Psoas muscle (tissue), 8 donors: ENCODE data around the gene TOPBP1. TPM values are rescaled to one million over a fixed set of nuclear protein-coding genes. Genes with fewer than 3 reads are reported as not detected.

Source experiments
- ATAC-seq, 4 donors: fragments of 200-7000 bp; cut with Tn5 transposase; one replicate each; pipeline ENCODE4 v1.9.1; 2020; ENCODE audit warnings: moderate library complexity in 3 of 4, mild to moderate bottlenecking in 2 of 4
- DNase-seq, 2 donors: peaks; one replicate each; pipeline ENCODE4 v3.0.0-alpha.2; 2020
- H3K27ac ChIP-seq: fragments of 200-600 bp; one replicate; pipeline ENCODE4 v1.8.0; 2022
- H3K27me3 ChIP-seq, 3 donors: fragments of 200-600 bp in 1 of 3; one replicate each; pipeline versions ENCODE4 v1.6.1 to v1.8.0; 2013 to 2022; ENCODE audit warnings: low read length in 2 of 3, mild to moderate bottlenecking in 2 of 3, moderate library complexity in 1 of 3; ENCODE audit not compliant: insufficient read depth in 3 of 3
- H3K36me3 ChIP-seq, 2 donors: fragments of 200-600 bp in 1 of 2; one replicate each; pipeline versions ENCODE4 v1.6.1 to v1.8.0; 2013 to 2022; ENCODE audit warnings: low read depth in 1 of 2, mild to moderate bottlenecking in 1 of 2, moderate library complexity in 1 of 2; ENCODE audit not compliant: insufficient read depth in 1 of 2
- H3K4me1 ChIP-seq: fragments of 200-600 bp; one replicate; pipeline ENCODE4 v1.8.0; 2022
- H3K4me3 ChIP-seq: fragments of 200-600 bp; one replicate; pipeline ENCODE4 v1.8.0; 2022; ENCODE audit warnings: mild to moderate bottlenecking
- H3K9me3 ChIP-seq: fragments of 200-600 bp; one replicate; pipeline ENCODE4 v1.8.0; 2022
- CTCF ChIP-seq: fragments of 200-600 bp; IDR thresholded peaks from one replicate; pipeline ENCODE4 v1.8.0; 2022; ENCODE audit warnings: antibody characterized with exemption
- WGBS, 3 donors: extraction: QIAGEN DNeasy Blood & Tissue Kit; methylation state at CpG; one replicate each; pipeline versions ENCODE4 v1.1.6 to v1.1.7; 2013; 5-methylcytosine and 5-hydroxymethylcytosine counted together
- intact Hi-C, 2 donors: fragments of 100-400 bp; cut with DNase I; formaldehyde crosslinking; loops; one replicate each; pipeline versions ENCODE4 v1.11.0 to v1.14.2; 2022
- polyA plus RNA-seq, 3 donors: library from polyadenylated mRNA; stranded (reverse); fragments of 200-250 nt; gene quantifications; one replicate each; pipeline ENCODE4 v1.2.3, GENCODE V29; 2013
- total RNA-seq, 4 donors: library from RNA; stranded (reverse); fragmentation: NEBNext Ultra II Directional in 2 of 4; extraction: Animal tissue kit (Norgen Biotek cat#: 25700) in 2 of 4; gene quantifications; one replicate each; pipeline versions ENCODE4 v1.2.1 to v1.2.4, GENCODE V29; 2021 to 2023
- donor health status: healthy with polysubstance abuse.
- donor health status: DM: no; HTN: no; CAD: no; lungs with moderate emphysema.
- donor health status: Bipolar disorder and iron deficiency.
- donor health status: healthy.
- donor health status: DM: yes; HTN: yes; CAD: no.
- donor health status: DM: no; HTN: no; CAD: no.
- donor health status: DM: no; HTN: no; CAD: no.
- donor health status: DM: yes; HTN: yes; CAD: no.

Gene TOPBP1
- total and polyA plus RNA-seq, 7 donors, result 5.7 to 10.5 (median 7.4) TPM

- no peaks in the 10 kb centered on the region for H3K9me3 ChIP-seq
- DNase-seq (no peak), ATAC-seq (no peak)
- 72 to 76% (median 74%) methylated on average over 2 of the region's 2 CpGs for WGBS, 3 donors
- intact Hi-C loops, result no loop called here
- H3K27me3 ChIP-seq, result no peaks in the 10 kb centered on the region
- no peaks in the 10 kb centered on the region for H3K36me3 ChIP-seq
- no peak overlapping the region for H3K4me3 ChIP-seq
- H3K4me1 ChIP-seq, result no peaks in the 10 kb centered on the region
- TF ChIP-seq CTCF, result no peak
- no peak overlapping the region for H3K27ac ChIP-seq
Measured at GRCh38 chr3:133699467-133699866, 37.7 kb upstream of the TOPBP1 start.

GRCh38 chr3:133697960-133698359 lies 36.2 kb upstream of the TOPBP1 start:
- no peak for TF ChIP-seq CTCF
- intact Hi-C loops, result no loop called here
- no peak for ATAC-seq
- H3K27ac ChIP-seq, result no peak overlapping the region
- H3K27me3 ChIP-seq, result no peaks in the 10 kb centered on the region
- H3K4me3 ChIP-seq, result no peak overlapping the region
- no peaks in the 10 kb centered on the region for H3K36me3 ChIP-seq
- no peaks in the 10 kb centered on the region for H3K4me1 ChIP-seq
- H3K9me3 ChIP-seq, result no peaks in the 10 kb centered on the region
- no peak for DNase-seq
- WGBS, 3 donors, result 78 to 85% (median 83%) methylated on average over 2 of the region's 2 CpGs

- ATAC-seq (no peak), DNase-seq (no peak)
- H3K36me3 ChIP-seq, result no peaks in the 10 kb centered on the region
- no peaks in the 10 kb centered on the region for H3K4me1 ChIP-seq
- intact Hi-C loops, result no loop called here
- no peaks in the 10 kb centered on the region for H3K27me3 ChIP-seq
- WGBS, 3 donors, result 84 to 90% (median 84%) methylated on average over 3 of the region's 3 CpGs
- TF ChIP-seq CTCF, result no peak
- no peak overlapping the region for H3K27ac ChIP-seq
- no peak overlapping the region for H3K4me3 ChIP-seq
- no peaks in the 10 kb centered on the region for H3K9me3 ChIP-seq
Measured at GRCh38 chr3:133695560-133696171, 33.9 kb upstream of the TOPBP1 start.

- intact Hi-C loops, result no loop called here
- no peaks in the 10 kb centered on the region for H3K4me1 ChIP-seq
- no peaks in the 10 kb centered on the region for H3K27me3 ChIP-seq
- 89 to 94% (median 94%) methylated on average over 9 of the region's 9 CpGs for WGBS, 3 donors
- H3K4me3 ChIP-seq, result no peak overlapping the region
- no peak overlapping the region for H3K27ac ChIP-seq
- DNase-seq (no peak), ATAC-seq (no peak)
- no peaks in the 10 kb centered on the region for H3K36me3 ChIP-seq
- TF ChIP-seq CTCF, result no peak
- H3K9me3 ChIP-seq, result no peaks in the 10 kb centered on the region
Measured at GRCh38 chr3:133694288-133695268, 32.8 kb upstream of the TOPBP1 start.
